Stomach (tissue), 9 donors: ENCODE data around the gene PLPP6. TPM values are rescaled to one million over a fixed set of nuclear protein-coding genes. Genes with fewer than 3 reads are reported as not detected.

Experiments
- DNase-seq, 2 donors: peaks; one replicate each; pipeline versions ENCODE4 v3.0.0 to v3.0.0-alpha.2; 2013 to 2019
- H3K27ac ChIP-seq, 5 donors: fragments of 200-600 bp in 4 of 5; sonication (generic) in 4 of 5; one replicate each; pipeline ENCODE4 v1.5.1; 2013 to 2019; ENCODE audit warnings: mild to moderate bottlenecking in 1 of 5, moderate library complexity in 1 of 5
- H3K27me3 ChIP-seq, 3 donors: fragments of 200-600 bp; sonication (generic); one replicate each; pipeline ENCODE4 v1.5.1; 2017 to 2019; ENCODE audit warnings: mixed run types in 1 of 3
- H3K36me3 ChIP-seq, 4 donors: fragments of 200-600 bp; sonication (generic); 1 replicate in 3 of 4; 2 replicates in 1 of 4; pipeline ENCODE4 v1.5.1; 2016 to 2019
- H3K4me1 ChIP-seq, 4 donors: fragments of 200-600 bp; sonication (generic); one replicate each; pipeline ENCODE4 v1.5.1; 2016 to 2019
- H3K4me3 ChIP-seq, 4 donors: fragments of 200-600 bp; sonication (generic) in 3 of 4; one replicate each; pipeline ENCODE4 v1.5.1; 2016 to 2019; ENCODE audit warnings: mild to moderate bottlenecking in 1 of 4
- H3K9me3 ChIP-seq, 4 donors: fragments of 200-600 bp; sonication (generic); one replicate each; pipeline ENCODE4 v1.5.1; 2016 to 2019
- EP300 ChIP-seq: sonication (generic); formaldehyde crosslinking; IDR thresholded peaks from one replicate; pipeline ENCODE4 v1.6.1; 2017; ENCODE audit warnings: antibody characterized with exemption
- POLR2A ChIP-seq, 4 donors: fragments of 450-650 bp; IDR thresholded peaks; one replicate each; pipeline ENCODE4 v1.6.1; 2016; ENCODE audit warnings: antibody characterized with exemption in 4 of 4, control low read depth in 2 of 4, mild to moderate bottlenecking in 1 of 4, moderate library complexity in 1 of 4
- POLR2AphosphoS5 ChIP-seq, 3 donors: sonication (generic); formaldehyde crosslinking; IDR thresholded peaks; one replicate each; pipeline ENCODE4 v1.6.1; 2016; ENCODE audit warnings: antibody characterized with exemption in 3 of 3
- WGBS, 5 donors: extraction: QIAGEN DNeasy Blood & Tissue Kit in 3 of 5; methylation state at CpG; one replicate each; pipeline versions ENCODE4 v1.1.5 to v1.1.7; 2013 to 2018; 5-methylcytosine and 5-hydroxymethylcytosine counted together
- intact Hi-C: fragments of 100-400 bp; cut with DNase I; formaldehyde crosslinking; loops from one replicate; pipeline ENCODE4 v1.15.1; 2023; ENCODE audit warnings: low total_unique reads
- polyA plus RNA-seq, 3 donors: library from polyadenylated mRNA; stranded (reverse); fragments of 200-250 nt; gene quantifications; one replicate each; pipeline ENCODE4 v1.2.3, GENCODE V29; 2013
- total RNA-seq, 5 donors: library from RNA; depleted of rRNA; stranded (reverse); fragments of >200 nt; gene quantifications; one replicate each; pipeline versions ENCODE4 v1.1.0 to v1.2.3, GENCODE V29; 2014 to 2016
- TF ChIP-seq, protein P1 (sequence below), 7 experiments: fragments of 450-650 bp in 4 of 7; fragments of 200-600 bp in 3 of 7; sonication (generic) in 3 of 7; IDR thresholded peaks; one replicate each; pipeline ENCODE4 v1.5.1; 2016 to 2019; ENCODE audit warnings: antibody characterized with exemption in 7 of 7, control low read depth in 2 of 7, mild to moderate bottlenecking in 1 of 7
- donor health status: healthy with polysubstance abuse.
- donor health status: Bipolar disorder and iron deficiency.
- donor health status: healthy.

The PLPP6 gene
- total and polyA plus RNA-seq, 8 donors: 3.5 to 11.0 (median 6.7) TPM; not detected in 1

GRCh38 chr9:4667681-4668080, 5.6 kb downstream of the PLPP6 start:
- WGBS, 5 donors: 96 to 100% (median 97%) methylated on average over 1 of the region's 1 CpG
- Histone ChIP-seq H3K27me3 (no peaks in the 10 kb centered on the region), H3K4me3 (no peak overlapping the region), H3K36me3 (no peaks in the 10 kb centered on the region), H3K9me3 (no peaks in the 10 kb centered on the region), H3K27ac (no peak overlapping the region), H3K4me1 (peaks cover 22 to 44% (median 35%) of the 10 kb centered on the region in 4 donors)
- intact Hi-C loops: no loop called here
- no peak for DNase-seq
- TF ChIP-seq EP300: no peak
- TF ChIP-seq POLR2AphosphoS5 (IDR thresholded peaks at IDR 0.05): no peak
- no peak for TF ChIP-seq POLR2A (IDR thresholded peaks at IDR 0.05)
- TF ChIP-seq, protein P1, sequence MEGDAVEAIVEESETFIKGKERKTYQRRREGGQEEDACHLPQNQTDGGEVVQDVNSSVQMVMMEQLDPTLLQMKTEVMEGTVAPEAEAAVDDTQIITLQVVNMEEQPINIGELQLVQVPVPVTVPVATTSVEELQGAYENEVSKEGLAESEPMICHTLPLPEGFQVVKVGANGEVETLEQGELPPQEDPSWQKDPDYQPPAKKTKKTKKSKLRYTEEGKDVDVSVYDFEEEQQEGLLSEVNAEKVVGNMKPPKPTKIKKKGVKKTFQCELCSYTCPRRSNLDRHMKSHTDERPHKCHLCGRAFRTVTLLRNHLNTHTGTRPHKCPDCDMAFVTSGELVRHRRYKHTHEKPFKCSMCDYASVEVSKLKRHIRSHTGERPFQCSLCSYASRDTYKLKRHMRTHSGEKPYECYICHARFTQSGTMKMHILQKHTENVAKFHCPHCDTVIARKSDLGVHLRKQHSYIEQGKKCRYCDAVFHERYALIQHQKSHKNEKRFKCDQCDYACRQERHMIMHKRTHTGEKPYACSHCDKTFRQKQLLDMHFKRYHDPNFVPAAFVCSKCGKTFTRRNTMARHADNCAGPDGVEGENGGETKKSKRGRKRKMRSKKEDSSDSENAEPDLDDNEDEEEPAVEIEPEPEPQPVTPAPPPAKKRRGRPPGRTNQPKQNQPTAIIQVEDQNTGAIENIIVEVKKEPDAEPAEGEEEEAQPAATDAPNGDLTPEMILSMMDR (IDR thresholded peaks at IDR 0.05): no peak

- Histone ChIP-seq H3K9me3 (no peaks in the 10 kb centered on the region), H3K27me3 (no peaks in the 10 kb centered on the region), H3K27ac (no peak overlapping the region), H3K4me3 (no peak overlapping the region), H3K4me1 (peaks cover 14 to 35% (median 26%) of the 10 kb centered on the region in 4 donors), H3K36me3 (no peaks in the 10 kb centered on the region)
- DNase-seq: peak in 1 of 2 donors; percentile 15
- intact Hi-C loops: no loop called here
- TF ChIP-seq, protein P1 (IDR thresholded peaks at IDR 0.05): no peak
- TF ChIP-seq POLR2AphosphoS5 (IDR thresholded peaks at IDR 0.05) (no peak), POLR2A (IDR thresholded peaks at IDR 0.05) (no peak), EP300 (no peak)
- 70 to 89% (median 80%) methylated on average over 2 of the region's 2 CpGs for WGBS, 5 donors
These were observed 6.5 kb downstream of the PLPP6 start for GRCh38 chr9:4668604-4669003.

DNA sequence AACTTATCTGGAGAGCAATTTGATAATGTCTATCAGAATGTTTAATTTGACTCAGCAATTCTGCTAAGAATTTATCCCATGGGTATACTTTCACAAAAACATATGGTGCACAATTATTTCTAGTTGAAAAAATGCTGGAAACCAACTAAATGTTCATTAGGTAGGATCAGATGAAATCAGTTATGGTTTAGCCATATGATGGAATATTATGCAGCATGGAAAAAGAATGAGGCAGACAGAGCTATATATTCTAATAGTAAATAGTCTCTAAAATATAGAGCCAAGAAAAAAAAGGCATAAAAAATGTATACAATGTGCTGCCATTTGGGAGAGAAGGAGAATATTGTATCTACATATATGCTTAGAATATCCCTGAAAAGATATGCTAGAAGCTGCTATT, 7.8 kb downstream of the PLPP6 start:
- DNase-seq: no peak
- intact Hi-C loops: no loop called here
- TF ChIP-seq, protein P1 (IDR thresholded peaks at IDR 0.05): no peak
- TF ChIP-seq EP300: no peak

DNA sequence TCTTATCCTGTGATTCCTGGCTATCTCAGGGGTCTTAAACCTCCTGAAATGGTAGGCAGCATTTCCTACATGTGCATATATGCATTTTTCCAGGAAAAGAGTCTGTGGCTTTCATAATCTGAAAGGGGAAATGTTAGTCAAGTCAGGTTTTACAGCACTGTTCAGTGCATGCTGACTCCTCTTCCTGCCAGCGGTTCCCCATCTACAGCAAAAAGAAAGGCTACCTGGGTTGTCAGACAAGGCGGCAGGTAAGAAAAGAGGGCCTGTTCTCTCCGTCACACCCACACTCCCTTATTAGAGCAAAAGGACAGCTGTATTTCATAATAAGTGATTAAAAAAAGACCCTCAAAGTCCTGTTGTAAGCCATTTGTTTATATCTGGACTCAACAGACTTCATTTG, 8.5 kb downstream of the PLPP6 start:
- Histone ChIP-seq H3K27me3 (no peaks in the 10 kb centered on the region), H3K36me3 (no peaks in the 10 kb centered on the region), H3K27ac (no peak overlapping the region), H3K9me3 (no peaks in the 10 kb centered on the region), H3K4me1 (peaks cover 0 to 15% (median 7%) of the 10 kb centered on the region in 4 donors), H3K4me3 (no peak overlapping the region)
- no peak for DNase-seq
- intact Hi-C loops: no loop called here
- WGBS, 5 donors: 81 to 93% (median 87%) methylated on average over 3 of the region's 3 CpGs
- TF ChIP-seq, protein P1 (IDR thresholded peaks at IDR 0.05): no peak
- TF ChIP-seq EP300: no peak
- TF ChIP-seq POLR2AphosphoS5 (IDR thresholded peaks at IDR 0.05): no peak
- TF ChIP-seq POLR2A (IDR thresholded peaks at IDR 0.05): no peak

More for the DNA sequence above, 7.8 kb downstream of the PLPP6 start:
- Histone ChIP-seq H3K9me3 (no peaks in the 10 kb centered on the region), H3K4me3 (no peak overlapping the region), H3K36me3 (no peaks in the 10 kb centered on the region), H3K27me3 (no peaks in the 10 kb centered on the region), H3K4me1 (peaks cover 2 to 22% (median 14%) of the 10 kb centered on the region in 4 donors), H3K27ac (no peak overlapping the region)
